ENCODE measurements around the gene RCSD1. TPM values are rescaled to one million over a fixed set of nuclear protein-coding genes. Genes with fewer than 3 reads are reported as not detected.

The RCSD1 gene
- polyA plus RNA-seq, 1 donor = 60.8 TPM

- DNase-seq = no peak
These were observed 11.7 kb upstream of the RCSD1 start for GRCh38 chr1:167618366-167618765.

GRCh38 chr1:167618789-167619188, 11.2 kb upstream of the RCSD1 start:
- DNase-seq = no peak

GRCh38 chr1:167620002-167620401, 10.0 kb upstream of the RCSD1 start:
- no peak for DNase-seq

GRCh38 chr1:167621780-167622313, 8.2 kb upstream of the RCSD1 start:
- DNase-seq = no peak

GRCh38 chr1:167623951-167624350, 6.1 kb upstream of the RCSD1 start:
- no peak for DNase-seq

GRCh38 chr1:167625040-167625823, 4.8 kb upstream of the RCSD1 start:
- DNase-seq = no peak

GRCh38 chr1:167627615-167627864, 2.5 kb upstream of the RCSD1 start:
- no peak for DNase-seq

- DNase-seq = no peak
These were observed 2.0 kb upstream of the RCSD1 start for GRCh38 chr1:167627865-167628641.

- no peak for DNase-seq
These were observed 1.1 kb upstream of the RCSD1 start for GRCh38 chr1:167628741-167629515.

GRCh38 chr1:167630568-167631385, 745 bp downstream of the RCSD1 start:
- DNase-seq = no peak

GRCh38 chr1:167631386-167631935, 1.4 kb downstream of the RCSD1 start:
- no peak for DNase-seq

GRCh38 chr1:167631936-167632614, 2.0 kb downstream of the RCSD1 start:
- no peak for DNase-seq

GRCh38 chr1:167633258-167633944, 3.4 kb downstream of the RCSD1 start:
- DNase-seq = no peak

GRCh38 chr1:167634435-167634834, 4.4 kb downstream of the RCSD1 start:
- DNase-seq = no peak

- no peak for DNase-seq
These were observed 5.2 kb downstream of the RCSD1 start for GRCh38 chr1:167635156-167635648.

GRCh38 chr1:167635941-167636340, 5.9 kb downstream of the RCSD1 start:
- DNase-seq = no peak

GRCh38 chr1:167638064-167638463, 8.0 kb downstream of the RCSD1 start:
- DNase-seq = no peak

- DNase-seq = no peak
These were observed 10.0 kb downstream of the RCSD1 start for GRCh38 chr1:167640051-167640450.

GRCh38 chr1:167641786-167642500, 11.9 kb downstream of the RCSD1 start:
- DNase-seq = no peak

- no peak for DNase-seq
These were observed 12.4 kb downstream of the RCSD1 start for GRCh38 chr1:167642501-167642826.

All from hindlimb muscle (tissue), 1 donor.